ENCODE data around the gene C12orf75. TPM values are rescaled to one million over a fixed set of nuclear protein-coding genes. Genes with fewer than 3 reads are reported as not detected.
"Not testable (repeated sequence)": the region's sequence is repeated elsewhere in the genome, so short reads cannot be mapped to it uniquely, and the experiment has no call there.

Gene C12orf75
- total RNA-seq, 1 donor from 2014 or later, result 183 TPM

DNA sequence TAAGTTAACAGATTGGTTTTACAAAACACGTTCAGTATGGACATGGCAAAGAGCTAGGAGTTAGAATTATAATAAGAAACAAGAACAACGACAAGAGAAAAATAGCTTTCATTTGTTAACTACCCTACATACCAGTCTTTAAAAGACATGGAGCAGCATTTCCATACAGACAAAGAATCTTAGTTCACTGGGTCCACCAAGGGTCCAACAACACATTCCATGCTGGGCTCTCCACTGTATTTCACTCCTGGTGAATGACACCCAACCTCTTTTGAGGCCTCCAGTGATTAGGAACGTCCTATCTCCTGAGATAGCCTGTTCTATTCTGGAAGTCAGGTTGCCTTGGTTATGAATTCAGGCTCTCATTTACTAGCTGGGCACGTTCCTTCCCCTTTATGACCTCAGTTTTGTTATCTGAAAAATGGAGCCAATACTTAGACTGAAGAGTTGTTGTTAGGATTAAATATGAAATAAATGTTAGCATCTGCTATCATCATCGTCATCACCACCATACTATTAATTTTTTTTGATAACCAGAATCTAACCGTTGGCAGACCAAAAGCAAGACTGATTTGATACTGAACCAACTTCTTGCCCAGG lies 37.7 kb downstream of the C12orf75 start:
- intact Hi-C loops (cut with micrococcal nuclease), result loop anchor here (5.0 kb wide), 1 partner anchor 36 kb away; the partner anchor contains the start of gene C12orf75

- intact Hi-C loops (cut with micrococcal nuclease), result loop anchor here (5.0 kb wide), 1 partner anchor 37 kb away; the partner anchor contains the start of gene C12orf75
Observed at GRCh38 chr12:105369014-105369413, 38.5 kb downstream of the C12orf75 start.

DNA sequence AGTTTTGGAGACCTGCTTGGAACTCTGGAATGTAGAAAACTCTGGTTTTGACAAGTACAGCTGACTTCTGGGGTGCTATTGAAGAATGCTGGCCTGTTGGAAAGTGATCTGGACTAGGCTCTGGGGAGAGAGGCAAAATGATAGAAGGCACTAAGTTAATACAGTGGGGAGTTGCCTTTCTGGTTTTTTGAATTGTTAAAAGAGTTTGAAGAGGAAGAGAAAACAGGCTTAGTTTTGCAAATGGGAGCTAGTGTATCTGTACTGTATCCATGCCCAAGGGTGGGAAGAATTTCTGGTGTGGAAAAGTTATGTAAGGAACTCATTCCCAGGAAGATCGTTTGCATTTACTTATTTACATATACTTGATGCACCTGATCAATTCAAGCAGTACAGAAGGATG lies 43.8 kb downstream of the C12orf75 start:
- intact Hi-C loops (cut with micrococcal nuclease), result no loop called here

DNA sequence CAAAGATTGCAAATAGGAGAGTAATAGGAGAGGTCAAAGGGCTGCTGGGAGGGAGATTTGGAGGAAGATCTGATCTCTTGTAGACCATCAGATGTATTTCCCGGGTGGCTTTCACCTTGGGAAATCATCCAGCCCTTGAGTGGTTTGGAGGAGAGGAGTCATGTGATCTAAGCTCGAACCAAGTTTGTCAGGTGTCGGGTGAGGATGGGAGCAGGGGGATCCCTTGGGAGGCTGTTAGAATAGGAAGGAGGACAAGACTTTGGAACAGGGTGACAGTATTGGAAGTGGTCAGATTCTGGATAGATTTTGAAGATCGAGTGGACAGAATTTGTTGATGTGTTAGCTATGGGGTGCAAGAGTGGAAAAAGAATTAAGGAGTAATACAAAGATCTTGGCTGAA lies 46.6 kb downstream of the C12orf75 start:
- intact Hi-C loops (cut with micrococcal nuclease), result no loop called here

GRCh38 chr12:105378911-105379310 lies 48.4 kb downstream of the C12orf75 start:
- intact Hi-C loops (cut with micrococcal nuclease), result no loop called here

- intact Hi-C loops (cut with micrococcal nuclease), result loop anchor here (1.0 to 5.0 kb wide), 6 partner anchors 53 to 1182 kb away; partner anchors contain the start of gene C12orf75
Observed at GRCh38 chr12:105382771-105383622, 52.5 kb downstream of the C12orf75 start.

GRCh38 chr12:105384220-105384619 lies 53.7 kb downstream of the C12orf75 start:
- intact Hi-C loops (cut with micrococcal nuclease), result loop anchor here (5.0 kb wide), 1 partner anchor 212 kb away; no protein-coding TSS in a partner anchor

DNA sequence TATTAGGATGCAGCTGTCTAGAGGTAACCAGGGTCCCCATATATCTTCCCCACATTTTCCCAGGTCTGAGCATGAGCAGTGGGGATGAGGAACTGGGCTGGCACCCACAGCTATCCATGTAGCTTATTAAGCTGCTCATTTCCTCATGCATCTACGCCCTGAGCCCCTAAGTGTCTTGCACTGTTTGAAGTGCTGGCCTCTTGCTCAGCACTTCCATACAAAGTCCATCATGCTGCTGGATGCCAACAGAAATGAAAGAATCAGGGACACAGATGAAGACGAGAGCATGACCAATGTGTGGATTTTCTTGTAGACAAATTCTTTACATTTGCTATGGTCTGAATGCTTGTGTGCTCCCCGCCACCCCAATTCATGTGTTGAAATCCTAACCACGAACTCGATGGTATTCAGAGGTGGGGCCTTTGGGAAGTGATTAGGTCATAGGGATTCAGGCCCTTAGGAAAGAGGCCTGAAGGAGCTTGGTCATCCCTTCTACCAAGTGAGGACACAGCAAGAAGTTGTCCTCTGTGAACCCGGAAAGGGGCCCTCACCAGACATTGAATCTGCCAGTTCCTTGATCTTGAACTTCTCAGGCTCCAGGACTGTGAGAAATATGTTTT lies 54.5 kb downstream of the C12orf75 start:
- intact Hi-C loops (cut with micrococcal nuclease), result loop anchor here (5.0 kb wide), 1 partner anchor 213 kb away; no protein-coding TSS in a partner anchor

DNA sequence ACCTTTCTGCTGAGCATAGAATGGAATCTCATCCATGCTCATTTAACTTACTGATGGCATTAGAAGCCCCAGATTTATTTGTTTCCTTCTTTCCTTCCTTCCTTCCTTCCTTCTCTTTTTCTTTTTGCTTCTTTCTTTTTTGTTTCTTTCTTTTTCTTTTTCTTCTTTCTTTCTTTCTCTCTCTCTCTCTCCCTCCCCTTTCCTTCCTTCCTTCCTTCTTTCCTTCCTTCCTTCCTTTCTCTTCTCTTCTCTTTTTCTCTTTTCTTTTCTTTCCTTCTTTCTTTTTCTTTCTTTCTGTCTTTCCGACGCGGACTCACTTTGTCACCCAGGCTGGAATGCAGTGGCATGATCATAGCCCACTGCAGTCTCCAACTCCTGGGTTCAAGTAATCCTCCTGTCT lies 55.9 kb downstream of the C12orf75 start:
- intact Hi-C loops (cut with micrococcal nuclease), result no loop called here

GRCh38 chr12:105391231-105391630 lies 60.7 kb downstream of the C12orf75 start:
- intact Hi-C loops (cut with micrococcal nuclease), result no loop called here

GRCh38 chr12:105393587-105393986 lies 63.1 kb downstream of the C12orf75 start:
- intact Hi-C loops (cut with micrococcal nuclease), result no loop called here

DNA sequence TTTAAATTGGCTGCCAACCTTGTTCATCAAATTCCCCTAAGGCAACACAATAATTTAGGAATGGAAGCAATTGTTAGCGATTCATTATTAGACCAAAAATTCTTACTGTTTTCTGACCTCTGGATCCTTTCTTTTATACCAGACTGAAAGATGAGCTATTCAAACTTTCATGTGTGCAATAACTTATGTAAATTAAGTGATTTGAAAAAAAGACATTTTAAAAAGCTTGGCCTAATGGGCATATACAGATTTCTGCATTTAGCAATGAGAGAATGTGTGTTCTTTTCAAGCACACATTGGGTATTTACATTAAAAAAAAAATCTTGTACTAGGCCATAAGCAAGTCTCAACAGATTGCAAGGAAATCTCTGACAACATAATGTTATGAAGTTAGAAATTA lies 65.5 kb downstream of the C12orf75 start:
- intact Hi-C loops (cut with micrococcal nuclease), result no loop called here

GRCh38 chr12:105396983-105397382 lies 66.5 kb downstream of the C12orf75 start:
- intact Hi-C loops (cut with micrococcal nuclease), result no loop called here

DNA sequence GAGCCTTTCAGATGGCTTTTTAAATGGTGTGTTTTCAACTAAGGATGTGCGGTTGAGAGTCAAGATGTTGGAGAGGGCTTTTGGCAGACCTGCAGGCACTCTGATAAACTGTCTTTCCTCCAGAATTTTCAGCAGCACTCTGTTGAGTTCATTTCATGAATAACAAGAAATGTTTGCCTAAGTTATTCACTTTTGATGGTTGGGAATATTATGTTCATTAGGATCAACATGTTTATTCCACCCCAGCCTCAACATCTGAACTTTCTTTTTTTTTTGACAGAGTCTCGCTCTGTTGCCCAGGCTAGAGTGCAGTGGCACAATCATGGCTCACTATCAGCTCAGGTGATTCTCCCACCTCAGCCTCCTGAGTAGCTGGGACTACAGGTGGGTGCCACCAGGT lies 68.4 kb downstream of the C12orf75 start:
- intact Hi-C loops (cut with micrococcal nuclease), result no loop called here

DNA sequence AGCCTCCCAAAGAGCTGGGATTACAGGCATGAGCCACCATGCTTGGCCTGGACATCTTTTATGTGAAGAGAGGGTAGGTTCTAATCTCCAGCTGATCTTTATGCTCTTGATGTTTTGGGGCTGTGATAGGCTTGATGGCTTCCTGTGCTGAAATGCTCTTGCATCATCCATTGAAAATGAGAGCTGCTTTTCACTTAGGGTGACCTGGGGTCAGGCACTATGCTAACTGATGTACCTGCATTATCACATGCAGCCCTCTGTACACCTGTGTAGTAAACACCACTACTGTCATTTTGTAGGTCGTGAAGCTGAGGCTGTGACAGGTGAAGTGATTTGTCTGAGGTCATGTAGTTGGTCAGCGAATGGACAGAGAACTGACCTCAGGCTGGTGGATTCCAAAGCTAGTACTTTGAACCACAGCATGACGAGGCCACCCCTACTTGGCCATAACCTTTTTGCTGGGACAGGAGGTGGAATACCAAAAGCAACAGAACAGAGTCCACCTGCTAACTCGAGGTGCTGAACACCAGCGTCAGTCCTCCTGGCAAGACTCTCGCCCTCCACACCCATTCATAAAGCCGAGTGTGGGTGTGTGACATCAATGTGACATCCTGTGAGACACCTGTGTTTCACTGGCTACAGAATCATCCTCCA lies 69.1 kb downstream of the C12orf75 start:
- intact Hi-C loops (cut with micrococcal nuclease), result no loop called here

DNA sequence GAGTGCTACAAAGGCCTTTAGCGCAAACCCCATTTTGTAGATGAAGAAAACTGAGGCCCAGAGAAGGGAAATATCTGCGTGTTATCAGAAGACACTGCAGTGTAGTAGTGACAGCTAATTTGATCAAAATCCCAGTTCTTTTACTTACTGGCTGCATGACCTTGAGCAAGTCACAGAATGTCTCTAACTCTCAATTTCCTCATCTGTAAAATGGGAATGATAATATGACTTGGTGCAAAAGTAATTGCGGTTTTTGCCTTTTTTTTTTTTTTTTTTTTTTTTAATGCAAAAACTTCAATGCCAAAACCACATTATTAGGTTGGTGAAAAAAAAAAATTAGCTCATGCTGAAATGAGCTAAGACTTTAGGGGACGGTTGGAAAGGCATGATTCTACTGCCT lies 69.7 kb downstream of the C12orf75 start:
- intact Hi-C loops (cut with micrococcal nuclease), result no loop called here

DNA sequence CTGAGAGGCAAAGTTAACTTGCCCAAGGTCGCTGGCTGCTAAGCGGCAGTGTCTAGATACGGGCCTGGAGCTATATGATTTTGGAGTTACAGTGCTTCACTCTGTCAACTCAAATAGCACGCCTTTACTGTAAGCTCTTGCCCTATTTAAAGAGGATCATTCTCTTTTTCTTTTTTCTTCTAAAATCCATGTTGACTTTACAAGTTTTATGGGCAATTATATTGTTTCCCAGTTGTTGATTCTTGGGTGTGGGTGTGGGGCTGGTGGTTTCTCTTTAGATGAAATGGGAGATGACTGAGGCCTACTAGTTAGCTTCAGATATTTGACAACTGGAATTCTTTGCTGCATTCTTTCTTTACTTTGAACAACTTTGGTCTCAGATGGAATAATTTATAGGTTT lies 70.7 kb downstream of the C12orf75 start:
- intact Hi-C loops (cut with micrococcal nuclease), result no loop called here

DNA sequence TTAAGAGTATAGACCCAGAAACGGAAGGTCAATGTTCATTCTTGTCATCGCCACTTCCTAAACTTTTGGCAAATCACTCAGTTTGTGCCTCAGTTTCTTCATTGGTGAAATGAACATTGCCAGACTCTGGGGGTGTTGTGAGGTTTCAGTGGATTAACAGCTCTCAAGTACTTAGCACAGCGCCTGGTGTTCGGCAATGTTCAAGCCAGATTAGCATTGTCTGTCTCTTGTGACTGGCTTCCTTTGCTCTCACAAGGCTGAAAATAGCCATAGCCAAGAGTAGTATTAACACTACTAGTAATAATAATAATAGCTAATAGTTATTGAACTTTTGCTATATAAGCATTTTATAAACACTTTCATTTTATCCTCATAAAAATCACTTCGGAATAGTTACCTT lies 71.9 kb downstream of the C12orf75 start:
- intact Hi-C loops (cut with micrococcal nuclease), result no loop called here

DNA sequence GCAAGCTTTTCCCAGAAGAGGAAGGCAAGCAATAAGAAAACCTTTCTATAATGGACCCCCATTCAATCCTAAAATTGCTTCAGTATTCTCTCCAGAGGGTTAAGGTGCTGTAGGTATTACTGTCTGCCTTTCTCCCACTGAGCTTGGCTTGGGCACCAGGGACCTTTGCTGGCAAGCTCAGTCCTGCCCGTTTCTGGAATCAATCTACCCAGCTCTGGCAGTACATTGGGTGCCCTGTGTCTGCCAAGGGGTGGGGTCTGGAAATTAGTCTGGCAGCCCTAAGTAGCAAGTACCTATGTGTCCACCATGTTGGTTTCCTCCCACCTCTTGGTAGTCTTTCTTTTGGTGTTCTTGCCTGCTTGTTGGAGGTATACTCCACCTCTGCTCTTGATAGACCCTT lies 72.6 kb downstream of the C12orf75 start:
- intact Hi-C loops (cut with micrococcal nuclease), result no loop called here

GRCh38 chr12:105404134-105404533 lies 73.6 kb downstream of the C12orf75 start:
- intact Hi-C loops (cut with micrococcal nuclease), result not testable (repeated sequence)

- intact Hi-C loops (cut with micrococcal nuclease), result no loop called here
Observed at GRCh38 chr12:105406497-105406896, 76.0 kb downstream of the C12orf75 start.

DNA sequence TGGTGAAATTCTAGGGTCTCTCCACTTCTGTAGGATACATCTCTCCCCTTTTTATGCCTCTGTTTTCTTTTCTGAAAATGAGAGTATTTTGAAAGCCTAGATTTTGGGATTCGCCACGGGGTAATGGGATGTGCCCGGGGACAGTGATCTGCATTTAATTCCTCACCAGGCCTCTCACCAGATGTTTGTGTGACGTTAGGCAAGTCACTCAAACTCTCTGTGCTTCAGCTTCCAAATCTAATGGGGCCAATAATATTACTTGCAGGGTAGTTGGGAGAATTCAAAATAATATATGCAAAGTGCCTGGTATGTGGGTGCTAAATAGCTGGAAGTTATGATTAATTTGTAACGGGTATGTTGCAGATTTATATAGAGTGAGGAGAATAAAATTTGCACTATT lies 78.8 kb downstream of the C12orf75 start:
- intact Hi-C loops (cut with micrococcal nuclease), result no loop called here
